Measurements from ENCODE around the gene TRIM9.

TRIM9 gene

DNA sequence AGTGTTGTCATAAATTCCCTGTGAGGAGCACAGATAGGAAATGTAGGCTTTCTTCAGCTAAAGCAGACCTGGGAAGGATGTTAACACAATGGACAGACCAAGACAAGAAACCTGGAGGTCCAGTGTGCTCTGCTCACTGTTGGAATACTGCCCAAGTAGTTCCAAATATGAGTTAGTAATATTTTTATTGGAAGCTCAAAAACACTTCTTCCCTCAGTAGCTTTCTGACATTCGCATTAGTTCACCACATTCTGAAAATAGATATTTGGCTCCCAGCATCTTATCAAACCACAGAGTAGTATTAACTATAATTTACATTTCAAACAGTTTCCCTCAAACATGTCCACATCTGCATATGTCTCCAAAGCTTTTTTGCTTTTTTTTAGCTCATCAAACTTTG lies 75.8 kb downstream of the TRIM9 start:
- DNase-seq (ENCODE audit: low spot score) = no peak
- in situ Hi-C loops (cut with MboI; ENCODE audit: low pct_unique_long_range_greater_than_20kb, low sequenced_read_pairs, unreplicated experiment) = no loop called here
- TF ChIP-seq, protein P1, sequence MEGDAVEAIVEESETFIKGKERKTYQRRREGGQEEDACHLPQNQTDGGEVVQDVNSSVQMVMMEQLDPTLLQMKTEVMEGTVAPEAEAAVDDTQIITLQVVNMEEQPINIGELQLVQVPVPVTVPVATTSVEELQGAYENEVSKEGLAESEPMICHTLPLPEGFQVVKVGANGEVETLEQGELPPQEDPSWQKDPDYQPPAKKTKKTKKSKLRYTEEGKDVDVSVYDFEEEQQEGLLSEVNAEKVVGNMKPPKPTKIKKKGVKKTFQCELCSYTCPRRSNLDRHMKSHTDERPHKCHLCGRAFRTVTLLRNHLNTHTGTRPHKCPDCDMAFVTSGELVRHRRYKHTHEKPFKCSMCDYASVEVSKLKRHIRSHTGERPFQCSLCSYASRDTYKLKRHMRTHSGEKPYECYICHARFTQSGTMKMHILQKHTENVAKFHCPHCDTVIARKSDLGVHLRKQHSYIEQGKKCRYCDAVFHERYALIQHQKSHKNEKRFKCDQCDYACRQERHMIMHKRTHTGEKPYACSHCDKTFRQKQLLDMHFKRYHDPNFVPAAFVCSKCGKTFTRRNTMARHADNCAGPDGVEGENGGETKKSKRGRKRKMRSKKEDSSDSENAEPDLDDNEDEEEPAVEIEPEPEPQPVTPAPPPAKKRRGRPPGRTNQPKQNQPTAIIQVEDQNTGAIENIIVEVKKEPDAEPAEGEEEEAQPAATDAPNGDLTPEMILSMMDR (IDR thresholded peaks at IDR 0.05; ENCODE audit: extremely low read depth, insufficient read depth, missing control alignments) = no peak

DNA sequence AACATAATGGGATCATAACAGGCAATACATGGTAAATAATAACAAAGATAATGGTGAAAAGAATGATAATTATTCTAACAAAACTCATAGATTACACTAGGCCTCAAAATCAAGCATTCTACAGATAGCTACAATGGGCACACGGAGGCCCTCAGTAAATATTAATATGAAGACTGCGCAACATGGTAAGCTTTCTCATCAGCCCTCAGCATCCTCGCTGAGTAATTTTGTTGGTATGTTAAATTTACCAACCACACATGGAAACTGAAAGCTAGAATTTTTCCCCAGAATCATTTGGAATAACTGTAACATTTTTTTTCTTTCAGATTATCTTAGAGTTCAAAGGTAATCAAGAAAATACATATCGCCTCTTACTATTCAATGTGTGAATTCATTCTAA lies 76.4 kb downstream of the TRIM9 start:
- no peak for DNase-seq (ENCODE audit: low spot score)
- in situ Hi-C loops (cut with MboI; ENCODE audit: low pct_unique_long_range_greater_than_20kb, low sequenced_read_pairs, unreplicated experiment) = no loop called here
- TF ChIP-seq, protein P1 (IDR thresholded peaks at IDR 0.05; ENCODE audit: extremely low read depth, insufficient read depth, missing control alignments) = no peak

DNA sequence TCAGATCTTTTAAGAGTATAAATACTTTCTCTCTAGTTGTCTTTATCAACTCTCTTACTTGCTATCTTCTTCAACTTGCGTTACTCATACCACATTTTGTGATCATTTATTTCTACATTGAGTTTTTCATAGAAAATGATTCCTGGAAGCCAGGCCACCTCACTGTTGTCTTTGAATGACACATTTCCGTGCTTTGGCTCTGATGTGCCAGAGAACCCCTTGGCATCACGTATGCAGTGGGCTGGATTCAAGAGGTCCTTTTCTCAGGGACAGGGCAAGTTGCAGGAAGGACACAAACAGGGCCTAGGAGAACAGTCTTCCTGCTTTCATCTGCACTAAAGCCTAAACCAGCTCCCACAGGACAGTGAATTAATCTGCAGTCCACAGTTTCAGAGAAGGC lies 80.3 kb downstream of the TRIM9 start:
- DNase-seq (ENCODE audit: low spot score) = no peak
- TF ChIP-seq, protein P1 (IDR thresholded peaks at IDR 0.05; ENCODE audit: extremely low read depth, insufficient read depth, missing control alignments) = no peak
- in situ Hi-C loops (cut with MboI; ENCODE audit: low pct_unique_long_range_greater_than_20kb, low sequenced_read_pairs, unreplicated experiment) = no loop called here

DNA sequence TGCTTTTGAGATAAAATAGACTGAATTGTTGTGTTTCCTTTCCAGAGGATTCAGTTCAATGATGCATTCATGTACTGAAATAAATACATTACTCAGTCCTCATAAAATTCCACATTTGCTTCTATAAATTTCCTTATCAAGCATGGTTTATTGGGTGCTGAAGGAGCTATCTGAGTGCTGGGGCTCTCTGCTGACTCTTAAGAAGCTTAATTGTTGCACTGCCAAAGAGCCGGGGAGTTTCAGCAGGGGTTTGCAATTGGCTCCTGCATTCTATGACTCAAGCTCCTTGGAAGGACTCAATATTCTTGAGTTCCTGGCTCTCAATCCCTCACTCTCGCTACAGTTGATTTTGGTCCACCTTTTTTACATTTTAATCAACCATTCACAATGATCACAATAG lies 80.8 kb downstream of the TRIM9 start:
- TF ChIP-seq, protein P1 (IDR thresholded peaks at IDR 0.05; ENCODE audit: extremely low read depth, insufficient read depth, missing control alignments) = no peak
- DNase-seq (ENCODE audit: low spot score) = no peak
- in situ Hi-C loops (cut with MboI; ENCODE audit: low pct_unique_long_range_greater_than_20kb, low sequenced_read_pairs, unreplicated experiment) = no loop called here

DNA sequence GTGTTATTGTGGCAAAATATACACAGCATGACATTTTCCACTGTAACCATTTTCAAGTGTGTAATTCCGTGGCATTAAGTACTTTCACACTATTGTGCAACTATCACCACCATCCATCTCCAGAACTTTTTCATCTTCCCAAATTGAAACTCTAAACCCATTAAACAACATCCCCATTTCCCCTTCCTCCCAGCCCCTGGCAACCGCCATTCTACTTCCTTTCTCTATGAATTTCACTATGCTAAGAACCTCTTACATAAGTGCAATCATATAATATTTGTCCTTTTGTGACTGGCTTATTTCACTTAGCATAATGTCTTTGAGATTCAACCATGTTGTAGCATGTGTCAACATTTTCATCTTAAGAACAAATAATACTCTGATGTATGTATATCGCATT lies 82.8 kb downstream of the TRIM9 start:
- DNase-seq (ENCODE audit: low spot score) = no peak
- TF ChIP-seq, protein P1 (IDR thresholded peaks at IDR 0.05; ENCODE audit: extremely low read depth, insufficient read depth, missing control alignments) = no peak
- in situ Hi-C loops (cut with MboI; ENCODE audit: low pct_unique_long_range_greater_than_20kb, low sequenced_read_pairs, unreplicated experiment) = no loop called here

DNA sequence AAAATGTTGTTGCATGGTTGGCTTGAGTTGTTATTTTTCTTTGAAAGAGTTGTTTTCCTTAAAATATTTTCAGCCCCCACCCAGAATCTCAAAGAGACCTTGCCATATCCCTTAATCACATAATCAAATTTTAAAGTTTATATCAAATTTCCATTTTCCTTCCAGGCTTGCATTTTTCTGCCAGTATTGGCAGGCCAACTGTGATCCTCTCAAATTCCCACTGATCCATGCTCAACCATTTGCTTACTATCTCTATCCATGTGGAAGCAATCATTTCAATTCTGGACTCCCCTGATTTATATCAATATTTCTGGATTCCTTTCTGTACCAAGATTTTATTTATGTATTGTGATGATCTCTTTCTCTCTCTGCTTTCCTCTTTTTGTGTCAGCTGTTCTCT lies 86.5 kb downstream of the TRIM9 start:
- in situ Hi-C loops (cut with MboI; ENCODE audit: low pct_unique_long_range_greater_than_20kb, low sequenced_read_pairs, unreplicated experiment) = no loop called here
- no peak for DNase-seq (ENCODE audit: low spot score)
- TF ChIP-seq, protein P1 (IDR thresholded peaks at IDR 0.05; ENCODE audit: extremely low read depth, insufficient read depth, missing control alignments) = no peak

DNA sequence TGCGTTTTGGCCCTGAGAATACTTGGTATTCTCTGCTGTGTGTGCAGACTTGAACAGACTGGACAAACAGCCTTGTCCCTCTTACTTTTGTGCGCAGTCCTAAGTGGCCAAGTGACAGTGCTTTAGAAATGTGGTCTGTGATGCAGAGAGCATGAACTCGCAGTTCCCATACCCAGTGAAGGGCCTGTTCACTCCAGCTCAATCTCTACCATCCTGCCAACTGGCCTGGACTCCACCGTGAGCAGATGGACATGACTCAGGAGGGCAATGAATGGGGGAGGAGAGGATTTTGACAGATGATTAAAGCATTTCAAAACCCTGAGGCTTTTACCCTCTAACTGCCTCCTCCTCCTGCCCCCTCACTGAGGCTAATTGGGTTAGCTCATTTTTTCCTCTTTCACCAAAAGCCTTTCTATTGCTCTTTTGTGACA lies 88.1 kb downstream of the TRIM9 start:
- TF ChIP-seq, protein P1 (IDR thresholded peaks at IDR 0.05; ENCODE audit: extremely low read depth, insufficient read depth, missing control alignments) = no peak
- in situ Hi-C loops (cut with MboI; ENCODE audit: low pct_unique_long_range_greater_than_20kb, low sequenced_read_pairs, unreplicated experiment) = no loop called here
- DNase-seq (ENCODE audit: low spot score) = no peak

All from GM13977 (cell line).